Measurements from ENCODE around the gene ADGB. TPM values are rescaled to one million over a fixed set of nuclear protein-coding genes. Genes with fewer than 3 reads are reported as not detected.

The ADGB gene
- total RNA-seq, 6 experiments from 2014 or later, result not detected

GRCh38 chr6:146635165-146635564 is 36.4 kb downstream of the ADGB start:
- TF ChIP-seq, protein P1, sequence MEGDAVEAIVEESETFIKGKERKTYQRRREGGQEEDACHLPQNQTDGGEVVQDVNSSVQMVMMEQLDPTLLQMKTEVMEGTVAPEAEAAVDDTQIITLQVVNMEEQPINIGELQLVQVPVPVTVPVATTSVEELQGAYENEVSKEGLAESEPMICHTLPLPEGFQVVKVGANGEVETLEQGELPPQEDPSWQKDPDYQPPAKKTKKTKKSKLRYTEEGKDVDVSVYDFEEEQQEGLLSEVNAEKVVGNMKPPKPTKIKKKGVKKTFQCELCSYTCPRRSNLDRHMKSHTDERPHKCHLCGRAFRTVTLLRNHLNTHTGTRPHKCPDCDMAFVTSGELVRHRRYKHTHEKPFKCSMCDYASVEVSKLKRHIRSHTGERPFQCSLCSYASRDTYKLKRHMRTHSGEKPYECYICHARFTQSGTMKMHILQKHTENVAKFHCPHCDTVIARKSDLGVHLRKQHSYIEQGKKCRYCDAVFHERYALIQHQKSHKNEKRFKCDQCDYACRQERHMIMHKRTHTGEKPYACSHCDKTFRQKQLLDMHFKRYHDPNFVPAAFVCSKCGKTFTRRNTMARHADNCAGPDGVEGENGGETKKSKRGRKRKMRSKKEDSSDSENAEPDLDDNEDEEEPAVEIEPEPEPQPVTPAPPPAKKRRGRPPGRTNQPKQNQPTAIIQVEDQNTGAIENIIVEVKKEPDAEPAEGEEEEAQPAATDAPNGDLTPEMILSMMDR (IDR thresholded peaks at IDR 0.05), result no peak
- Mint-ChIP-seq H3K9me3 (peaks cover 10% of the 10 kb centered on the region), H3K27ac (no peak overlapping the region), H3K36me3 (ENCODE audit: low read depth) (no peaks in the 10 kb centered on the region), H3K4me1 (ENCODE audit: low read depth) (no peaks in the 10 kb centered on the region), H3K4me3 (no peak overlapping the region), H3K27me3 (ENCODE audit: insufficient read depth) (no peaks in the 10 kb centered on the region)
- no peak for DNase-seq

DNA sequence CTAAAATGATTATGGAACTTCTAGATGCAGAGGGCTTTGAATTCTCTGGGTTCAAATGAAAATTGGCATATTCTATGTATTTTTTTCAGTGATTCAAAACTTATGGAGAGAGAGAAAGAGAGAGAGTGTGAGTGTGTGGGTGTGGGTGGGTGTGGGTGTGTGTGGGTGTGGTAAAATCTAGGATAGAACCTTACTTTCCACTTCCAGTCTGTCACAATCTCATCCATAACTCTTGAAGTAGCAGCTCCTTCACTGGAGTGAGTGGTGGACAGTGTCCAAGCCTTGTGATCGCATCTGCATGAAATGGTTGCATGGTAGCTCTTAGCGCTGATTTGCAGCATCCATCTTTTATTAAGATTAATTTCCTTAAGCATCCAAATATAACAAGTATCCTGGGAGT is 37.7 kb downstream of the ADGB start:
- Mint-ChIP-seq H3K4me3 (no peak overlapping the region), H3K27me3 (ENCODE audit: insufficient read depth) (no peaks in the 10 kb centered on the region), H3K9me3 (peaks cover 10% of the 10 kb centered on the region), H3K4me1 (ENCODE audit: low read depth) (no peaks in the 10 kb centered on the region), H3K27ac (no peak overlapping the region), H3K36me3 (ENCODE audit: low read depth) (no peaks in the 10 kb centered on the region)
- TF ChIP-seq, protein P1 (IDR thresholded peaks at IDR 0.05), result no peak
- no peak for DNase-seq

DNA sequence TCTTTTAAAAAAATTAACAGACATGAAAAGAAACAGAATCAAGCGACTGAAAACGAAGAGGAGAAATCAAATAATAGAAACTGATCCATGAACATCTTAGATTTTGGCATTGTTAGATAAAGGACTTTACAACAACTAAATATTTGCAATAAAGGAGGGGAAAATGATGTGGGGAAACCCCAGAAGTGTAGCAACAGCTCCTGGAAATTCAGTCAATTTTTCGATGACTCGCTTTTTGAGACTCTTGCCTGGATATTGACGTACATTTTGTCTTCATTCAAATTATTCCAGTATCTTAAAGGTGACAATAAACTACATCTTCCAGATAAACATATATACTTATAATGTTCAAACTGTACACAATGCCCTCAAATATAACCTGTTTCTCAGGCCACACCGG is 44.1 kb downstream of the ADGB start:
- H3K4me3 Mint-ChIP-seq, result no peak overlapping the region
- no peaks in the 10 kb centered on the region for H3K4me1 Mint-ChIP-seq (ENCODE audit: low read depth)
- DNase-seq, result no peak
- TF ChIP-seq, protein P1 (IDR thresholded peaks at IDR 0.05), result no peak
- H3K36me3 Mint-ChIP-seq (ENCODE audit: low read depth), result no peaks in the 10 kb centered on the region
- H3K9me3 Mint-ChIP-seq, result peaks cover 3% of the 10 kb centered on the region
- H3K27ac Mint-ChIP-seq, result no peak overlapping the region
- H3K27me3 Mint-ChIP-seq (ENCODE audit: insufficient read depth), result no peaks in the 10 kb centered on the region

GRCh38 chr6:146650799-146651481 is 52.2 kb downstream of the ADGB start:
- Mint-ChIP-seq H3K27me3 (ENCODE audit: insufficient read depth) (no peaks in the 10 kb centered on the region; the same call in 1 of the 2 replicates), H3K4me1 (ENCODE audit: low read depth) (no peaks in the 10 kb centered on the region), H3K9me3 (peaks cover 6% of the 10 kb centered on the region; the same call in 1 of the 2 replicates), H3K4me3 (no peak overlapping the region), H3K27ac (no peak overlapping the region), H3K36me3 (ENCODE audit: low read depth) (no peaks in the 10 kb centered on the region)
- TF ChIP-seq, protein P1 (IDR thresholded peaks at IDR 0.05), result no peak
- DNase-seq, result no peak

- H3K27ac Mint-ChIP-seq, result no peak overlapping the region
- no peaks in the 10 kb centered on the region for H3K36me3 Mint-ChIP-seq (ENCODE audit: low read depth)
- TF ChIP-seq, protein P1 (IDR thresholded peaks at IDR 0.05), result no peak
- no peak overlapping the region for H3K4me3 Mint-ChIP-seq
- no peak for DNase-seq
- H3K9me3 Mint-ChIP-seq, result 0 out of 2 replicates have a peak, but pooled peaks cover 3% of the 10 kb centered on the region
- no peaks in the 10 kb centered on the region for H3K4me1 Mint-ChIP-seq (ENCODE audit: low read depth)
- no peaks in the 10 kb centered on the region; the same call in 1 of the 2 replicates for H3K27me3 Mint-ChIP-seq (ENCODE audit: insufficient read depth)
Observed at GRCh38 chr6:146651482-146651863, 52.7 kb downstream of the ADGB start.
